Panc1 (cell line): ENCODE data around the gene DYNLL1. TPM values are rescaled to one million over a fixed set of nuclear protein-coding genes. Genes with fewer than 3 reads are reported as not detected.

ENCODE experiments used
- ATAC-seq: fragments of 200-7000 bp; cut with Tn5 transposase; 2 replicates; pipeline ENCODE4 v1.9.1; 2020; ENCODE audit warnings: mild to moderate bottlenecking, moderate library complexity
- BruUV-seq: library from RNA; stranded (reverse); fragments of 400-500 nt; replicated peaks from 2 replicates; lab custom pipeline; 2021; lab: Mats Ljungman, UMichigan
- CTCF ChIA-PET: fragments of 300-600 bp; sonication (Branson Sonifier 250); formaldehyde crosslinking; loops from one replicate; lab custom pipeline; 2022; ENCODE audit warnings: antibody characterized with exemption; lab: Charles Lee
- POLR2A ChIA-PET: fragments of 300-600 bp; sonication (Branson Sonifier 250); formaldehyde crosslinking; loops from one replicate; lab custom pipeline; 2022; ENCODE audit warnings: antibody characterized with exemption; lab: Charles Lee
- DNase-seq: peaks from one replicate; pipeline ENCODE4 v3.0.0-alpha.2; 2010; ENCODE audit warnings: low read depth, low spot score
- H3K27ac ChIP-seq: 2 replicates; pipeline ENCODE4 v1.5.1; 2011; ENCODE audit warnings: mild to moderate bottlenecking, low read length, inconsistent platforms
- H3K27me3 ChIP-seq: fragments of 200-500 bp; sonication (Bioruptor generic); 2 replicates; pipeline ENCODE4 v1.6.0; 2014; ENCODE audit warnings: low read length, inconsistent platforms; ENCODE audit not compliant: control insufficient read depth, insufficient read depth
- H3K36me3 ChIP-seq: fragments of 200-500 bp; sonication (Bioruptor generic); 2 replicates; pipeline ENCODE4 v1.5.1; 2014; ENCODE audit warnings: inconsistent platforms, mild to moderate bottlenecking, low read length, moderate library complexity; ENCODE audit not compliant: control insufficient read depth, insufficient read depth
- H3K4me1 ChIP-seq: 2 replicates; pipeline ENCODE4 v1.5.1; 2011; ENCODE audit warnings: inconsistent platforms, mild to moderate bottlenecking, low read length, moderate library complexity; ENCODE audit not compliant: control insufficient read depth, insufficient read depth
- H3K4me3 ChIP-seq, 2 experiments: 2 replicates each; pipeline ENCODE4 v1.5.1; 2011 to 2012; ENCODE audit warnings: low read depth in 2 of 2, low read length in 2 of 2, mild to moderate bottlenecking in 2 of 2, inconsistent platforms in 1 of 2, moderate library complexity in 1 of 2
- H3K9me3 ChIP-seq: fragments of 200-500 bp; sonication (Bioruptor generic); 2 replicates; pipeline ENCODE4 v1.5.1; 2014; ENCODE audit warnings: low read depth, mild to moderate bottlenecking, inconsistent platforms, low read length, moderate library complexity; ENCODE audit not compliant: control insufficient read depth, insufficient read depth
- POLR2AphosphoS5 ChIP-seq: IDR thresholded peaks from 2 replicates; pipeline ENCODE4 v1.6.1; 2012; ENCODE audit warnings: mild to moderate bottlenecking, low read depth, low read length, moderate library complexity
- SIN3A ChIP-seq: IDR thresholded peaks from 2 replicates; pipeline ENCODE4 v1.6.1; 2012; ENCODE audit warnings: low read depth, mild to moderate bottlenecking, low read length, moderate library complexity, borderline replicate concordance; ENCODE audit not compliant: insufficient read depth
- TCF7L2 ChIP-seq: IDR thresholded peaks from 2 replicates; pipeline ENCODE4 v1.6.1; 2011; ENCODE audit warnings: mild to moderate bottlenecking, low read depth, low read length, inconsistent platforms
- in situ Hi-C: cut with HindIII; loops from 2 replicates; pipeline ENCODE4 v1.10.0; 2016; ENCODE audit warnings: low sequenced_read_pairs, low pct_unique_long_range_greater_than_20kb
- intact Hi-C: fragments of 100-400 bp; cut with micrococcal nuclease; formaldehyde crosslinking; loops from one replicate; pipeline ENCODE4 v1.10.0; 2022; ENCODE audit not compliant: unreplicated experiment
- total RNA-seq: library from RNA; stranded (reverse); gene quantifications from one replicate; pipeline ENCODE4 v1.2.1, GENCODE V29; 2021; ENCODE audit not compliant: unreplicated experiment
- TF ChIP-seq, protein P1 (sequence below), 2 experiments: IDR thresholded peaks; 2 replicates each; pipeline ENCODE4 v1.6.1; 2011 to 2012; ENCODE audit warnings: low read depth in 2 of 2, control low read depth in 1 of 2, low read length in 1 of 2, mild to moderate bottlenecking in 1 of 2, moderate library complexity in 1 of 2; ENCODE audit not compliant: insufficient read depth in 1 of 2
- TF ChIP-seq, protein P2 (sequence below): fragments of 450-650 bp; IDR thresholded peaks from 2 replicates; pipeline ENCODE4 v1.5.1; 2017; ENCODE audit warnings: mild to moderate bottlenecking

The DYNLL1 gene
- total RNA-seq, 1 experiment from 2014 or later = 482 TPM

DNA sequence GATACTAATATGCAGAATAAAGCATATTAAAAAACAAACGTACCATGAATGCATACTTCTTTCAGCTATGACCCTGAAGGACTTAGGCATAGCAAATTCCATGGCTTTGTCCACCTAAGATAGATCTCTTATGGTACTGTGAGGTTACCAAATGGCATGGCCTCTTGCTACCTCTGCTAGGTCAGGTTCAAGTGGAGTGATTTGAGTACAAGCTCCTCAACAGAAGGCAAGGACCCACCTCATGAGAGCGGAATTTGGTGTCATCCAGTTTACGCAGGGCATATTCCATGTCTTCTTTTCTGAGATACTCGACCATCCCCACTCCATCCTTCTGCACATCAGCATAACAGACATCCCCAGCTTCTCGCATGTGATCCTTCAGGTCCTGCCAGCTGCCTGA lies 32.2 kb upstream of the DYNLL1 start:
- Histone ChIP-seq H3K36me3 (peaks cover 58% of the 10 kb centered on the region), H3K4me1 (peaks cover 20% of the 10 kb centered on the region; the same call in 1 of the 2 replicates), H3K9me3 (no peaks in the 10 kb centered on the region), H3K27ac (no peak overlapping the region), H3K27me3 (no peaks in the 10 kb centered on the region), H3K4me3 (no peak overlapping the region)
- in situ Hi-C loops = no loop called here
- ChIA-PET CTCF (no interaction called here), POLR2A (no interaction called here)
- intact Hi-C loops = no loop called here
- no TSS peak for BruUV-seq
- no peak for DNase-seq
- TF ChIP-seq POLR2AphosphoS5 (0 out of 2 replicates have a peak, but pooled peaks have one; percentile 41), TCF7L2 (no peak), SIN3A (no peak)
- no peak for ATAC-seq

- Histone ChIP-seq H3K27me3 (no peaks in the 10 kb centered on the region), H3K4me3 (no peak overlapping the region), H3K27ac (no peak overlapping the region), H3K4me1 (peaks cover 20% of the 10 kb centered on the region; the same call in 1 of the 2 replicates), H3K36me3 (peaks cover 51% of the 10 kb centered on the region), H3K9me3 (no peaks in the 10 kb centered on the region)
- no TSS peak for BruUV-seq
- ChIA-PET POLR2A (no interaction called here), CTCF (no interaction called here)
- in situ Hi-C loops (no loop called here), intact Hi-C loops (no loop called here)
- DNase-seq (no peak), ATAC-seq (no peak)
- TF ChIP-seq TCF7L2 = no peak
- no peak for TF ChIP-seq SIN3A
- no peak for TF ChIP-seq POLR2AphosphoS5
- TF ChIP-seq, protein P1, sequence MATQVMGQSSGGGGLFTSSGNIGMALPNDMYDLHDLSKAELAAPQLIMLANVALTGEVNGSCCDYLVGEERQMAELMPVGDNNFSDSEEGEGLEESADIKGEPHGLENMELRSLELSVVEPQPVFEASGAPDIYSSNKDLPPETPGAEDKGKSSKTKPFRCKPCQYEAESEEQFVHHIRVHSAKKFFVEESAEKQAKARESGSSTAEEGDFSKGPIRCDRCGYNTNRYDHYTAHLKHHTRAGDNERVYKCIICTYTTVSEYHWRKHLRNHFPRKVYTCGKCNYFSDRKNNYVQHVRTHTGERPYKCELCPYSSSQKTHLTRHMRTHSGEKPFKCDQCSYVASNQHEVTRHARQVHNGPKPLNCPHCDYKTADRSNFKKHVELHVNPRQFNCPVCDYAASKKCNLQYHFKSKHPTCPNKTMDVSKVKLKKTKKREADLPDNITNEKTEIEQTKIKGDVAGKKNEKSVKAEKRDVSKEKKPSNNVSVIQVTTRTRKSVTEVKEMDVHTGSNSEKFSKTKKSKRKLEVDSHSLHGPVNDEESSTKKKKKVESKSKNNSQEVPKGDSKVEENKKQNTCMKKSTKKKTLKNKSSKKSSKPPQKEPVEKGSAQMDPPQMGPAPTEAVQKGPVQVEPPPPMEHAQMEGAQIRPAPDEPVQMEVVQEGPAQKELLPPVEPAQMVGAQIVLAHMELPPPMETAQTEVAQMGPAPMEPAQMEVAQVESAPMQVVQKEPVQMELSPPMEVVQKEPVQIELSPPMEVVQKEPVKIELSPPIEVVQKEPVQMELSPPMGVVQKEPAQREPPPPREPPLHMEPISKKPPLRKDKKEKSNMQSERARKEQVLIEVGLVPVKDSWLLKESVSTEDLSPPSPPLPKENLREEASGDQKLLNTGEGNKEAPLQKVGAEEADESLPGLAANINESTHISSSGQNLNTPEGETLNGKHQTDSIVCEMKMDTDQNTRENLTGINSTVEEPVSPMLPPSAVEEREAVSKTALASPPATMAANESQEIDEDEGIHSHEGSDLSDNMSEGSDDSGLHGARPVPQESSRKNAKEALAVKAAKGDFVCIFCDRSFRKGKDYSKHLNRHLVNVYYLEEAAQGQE (IDR thresholded peaks at IDR 0.05; ENCODE audit: insufficient read depth in 1 of 2, low read depth in 2 of 2, low read length in 1 of 2) = no peak
- TF ChIP-seq, protein P2, sequence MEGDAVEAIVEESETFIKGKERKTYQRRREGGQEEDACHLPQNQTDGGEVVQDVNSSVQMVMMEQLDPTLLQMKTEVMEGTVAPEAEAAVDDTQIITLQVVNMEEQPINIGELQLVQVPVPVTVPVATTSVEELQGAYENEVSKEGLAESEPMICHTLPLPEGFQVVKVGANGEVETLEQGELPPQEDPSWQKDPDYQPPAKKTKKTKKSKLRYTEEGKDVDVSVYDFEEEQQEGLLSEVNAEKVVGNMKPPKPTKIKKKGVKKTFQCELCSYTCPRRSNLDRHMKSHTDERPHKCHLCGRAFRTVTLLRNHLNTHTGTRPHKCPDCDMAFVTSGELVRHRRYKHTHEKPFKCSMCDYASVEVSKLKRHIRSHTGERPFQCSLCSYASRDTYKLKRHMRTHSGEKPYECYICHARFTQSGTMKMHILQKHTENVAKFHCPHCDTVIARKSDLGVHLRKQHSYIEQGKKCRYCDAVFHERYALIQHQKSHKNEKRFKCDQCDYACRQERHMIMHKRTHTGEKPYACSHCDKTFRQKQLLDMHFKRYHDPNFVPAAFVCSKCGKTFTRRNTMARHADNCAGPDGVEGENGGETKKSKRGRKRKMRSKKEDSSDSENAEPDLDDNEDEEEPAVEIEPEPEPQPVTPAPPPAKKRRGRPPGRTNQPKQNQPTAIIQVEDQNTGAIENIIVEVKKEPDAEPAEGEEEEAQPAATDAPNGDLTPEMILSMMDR = no peak
Measured at GRCh38 chr12:120465756-120466155, 30.2 kb upstream of the DYNLL1 start.
